Measurements from ENCODE around the gene AURKB. TPM values are rescaled to one million over a fixed set of nuclear protein-coding genes. Genes with fewer than 3 reads are reported as not detected.

AURKB gene
- total RNA-seq (ENCODE audit: unreplicated experiment): 21.4 TPM
- long read RNA-seq, transcript AURKB-214 (9 exons, 1,227 nt): major isoform, 14 of 20 reads
- long read RNA-seq, partial matches to known transcripts: 1 of 20 reads
- long read RNA-seq, other reads (novel, unspliced or antisense): 5 of 20 reads

DNA sequence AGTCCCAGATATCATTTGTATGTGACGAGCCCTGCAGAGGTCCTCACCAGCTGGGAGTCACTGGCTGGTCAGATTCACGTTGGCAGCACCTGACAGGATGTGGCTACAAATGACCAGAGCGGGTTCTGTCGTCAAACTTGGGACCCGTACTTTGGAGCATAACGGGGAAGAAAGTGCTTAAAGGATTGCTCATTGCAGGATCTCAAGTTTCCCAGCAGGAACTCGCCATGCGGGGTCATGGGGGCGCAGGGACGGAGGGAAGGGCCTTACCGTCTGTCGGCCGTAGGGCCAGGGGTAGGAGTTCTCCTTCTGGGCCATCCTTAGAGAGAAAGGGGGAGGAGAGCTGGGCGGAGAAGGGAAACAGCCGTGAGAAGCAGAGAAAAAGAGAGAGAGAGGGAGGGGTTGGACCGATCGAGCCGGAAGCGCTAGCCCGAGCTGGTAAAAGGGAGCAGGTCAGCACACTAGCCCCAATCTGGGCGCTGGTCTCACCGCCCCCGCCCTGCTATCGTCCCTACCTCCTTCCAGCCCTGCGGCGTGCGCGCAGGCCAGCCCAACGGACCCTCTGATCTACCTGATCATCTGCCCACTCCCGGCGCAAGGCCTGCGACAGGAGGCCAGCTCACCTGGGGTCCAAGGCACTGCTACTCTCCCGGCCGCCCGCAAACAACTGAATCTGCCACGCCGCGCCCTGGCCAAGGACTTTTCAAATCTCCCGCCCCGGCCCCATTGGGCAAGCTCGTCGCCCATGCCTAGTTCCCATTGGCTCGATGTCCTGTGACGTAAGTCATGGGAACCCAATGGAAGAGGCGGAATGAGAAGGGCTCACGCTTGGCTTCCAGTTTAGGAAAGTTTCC, at the start of gene AURKB:
Gene AURKB, minus strand, starts transcription at position 669 of the 854 bp plus-strand sequence. Its CDS starts 351 bp downstream, at position 318.
- peaks cover 26% of the 10 kb centered on the region for H3K4me1 Mint-ChIP-seq (ENCODE audit: unreplicated experiment)
- H3K36me3 Mint-ChIP-seq (ENCODE audit: low read depth, unreplicated experiment): peaks cover 10% of the 10 kb centered on the region

DNA sequence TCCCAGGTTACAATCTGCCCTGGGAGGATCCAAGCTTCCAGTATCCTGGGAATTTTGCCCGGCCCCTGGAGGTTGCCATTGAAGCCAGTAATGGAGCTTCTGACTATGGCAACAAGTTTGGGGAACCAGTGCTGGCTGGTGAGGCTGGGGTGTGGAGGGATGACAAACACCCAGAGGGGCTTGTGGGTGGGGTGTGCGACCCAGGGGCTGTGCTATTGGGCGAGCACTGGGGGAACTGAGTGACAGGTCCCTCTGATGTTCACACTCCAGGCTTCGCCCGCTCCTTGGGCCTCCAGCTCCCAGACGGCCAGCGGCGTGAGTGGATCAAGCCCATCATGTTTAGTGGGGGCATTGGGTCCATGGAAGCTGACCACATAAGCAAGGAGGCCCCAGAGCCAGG, 47.4 kb upstream of the AURKB start:
- DNase-seq (ENCODE audit: low spot score): no peak
- no peak overlapping the region for H3K27ac Mint-ChIP-seq (ENCODE audit: unreplicated experiment)
- no peaks in the 10 kb centered on the region for H3K9me3 Mint-ChIP-seq (ENCODE audit: unreplicated experiment)
- H3K4me3 Mint-ChIP-seq (ENCODE audit: unreplicated experiment): no peak overlapping the region
- TF ChIP-seq, protein P1, sequence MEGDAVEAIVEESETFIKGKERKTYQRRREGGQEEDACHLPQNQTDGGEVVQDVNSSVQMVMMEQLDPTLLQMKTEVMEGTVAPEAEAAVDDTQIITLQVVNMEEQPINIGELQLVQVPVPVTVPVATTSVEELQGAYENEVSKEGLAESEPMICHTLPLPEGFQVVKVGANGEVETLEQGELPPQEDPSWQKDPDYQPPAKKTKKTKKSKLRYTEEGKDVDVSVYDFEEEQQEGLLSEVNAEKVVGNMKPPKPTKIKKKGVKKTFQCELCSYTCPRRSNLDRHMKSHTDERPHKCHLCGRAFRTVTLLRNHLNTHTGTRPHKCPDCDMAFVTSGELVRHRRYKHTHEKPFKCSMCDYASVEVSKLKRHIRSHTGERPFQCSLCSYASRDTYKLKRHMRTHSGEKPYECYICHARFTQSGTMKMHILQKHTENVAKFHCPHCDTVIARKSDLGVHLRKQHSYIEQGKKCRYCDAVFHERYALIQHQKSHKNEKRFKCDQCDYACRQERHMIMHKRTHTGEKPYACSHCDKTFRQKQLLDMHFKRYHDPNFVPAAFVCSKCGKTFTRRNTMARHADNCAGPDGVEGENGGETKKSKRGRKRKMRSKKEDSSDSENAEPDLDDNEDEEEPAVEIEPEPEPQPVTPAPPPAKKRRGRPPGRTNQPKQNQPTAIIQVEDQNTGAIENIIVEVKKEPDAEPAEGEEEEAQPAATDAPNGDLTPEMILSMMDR (IDR thresholded peaks at IDR 0.05; ENCODE audit: unreplicated experiment): no peak
- H3K4me1 Mint-ChIP-seq (ENCODE audit: unreplicated experiment): peaks cover 8% of the 10 kb centered on the region
- H3K27me3 Mint-ChIP-seq (ENCODE audit: unreplicated experiment): peaks cover 3% of the 10 kb centered on the region
- peaks cover 9% of the 10 kb centered on the region for H3K36me3 Mint-ChIP-seq (ENCODE audit: low read depth, unreplicated experiment)

More for the DNA sequence above, at the start of gene AURKB:
- TF ChIP-seq, protein P1 (IDR thresholded peaks at IDR 0.05; ENCODE audit: unreplicated experiment): no peak
- peak within 1 kb of the TSS; percentile 68 for H3K27ac Mint-ChIP-seq (ENCODE audit: unreplicated experiment)
- H3K4me3 Mint-ChIP-seq (ENCODE audit: unreplicated experiment): peak within 1 kb of the TSS; percentile 93
- peaks cover 2% of the 10 kb centered on the region for H3K27me3 Mint-ChIP-seq (ENCODE audit: unreplicated experiment)
- no peaks in the 10 kb centered on the region for H3K9me3 Mint-ChIP-seq (ENCODE audit: unreplicated experiment)
- DNase-seq (ENCODE audit: low spot score): peak; percentile 94

DNA sequence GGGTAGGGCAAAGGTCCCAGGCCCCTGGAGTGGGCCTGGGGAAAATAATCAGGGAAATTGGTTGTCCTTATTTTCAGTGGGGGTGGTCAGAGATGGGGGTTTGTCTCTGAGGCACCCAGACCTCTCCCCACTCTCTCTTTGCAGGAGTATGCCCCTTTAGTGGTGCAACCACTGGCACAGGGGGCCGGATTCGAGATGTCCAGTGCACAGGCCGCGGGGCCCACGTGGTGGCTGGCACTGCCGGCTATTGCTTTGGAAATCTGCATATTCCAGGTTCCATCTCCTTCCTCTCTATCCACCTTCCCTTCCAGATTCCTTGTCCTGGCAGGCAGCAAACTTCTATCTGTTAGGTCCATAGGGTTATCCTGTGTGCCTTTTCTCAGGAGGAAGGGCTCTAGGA, 46.3 kb upstream of the AURKB start:
- H3K27me3 Mint-ChIP-seq (ENCODE audit: unreplicated experiment): peaks cover 2% of the 10 kb centered on the region
- TF ChIP-seq, protein P1 (IDR thresholded peaks at IDR 0.05; ENCODE audit: unreplicated experiment): no peak
- H3K4me3 Mint-ChIP-seq (ENCODE audit: unreplicated experiment): no peak overlapping the region
- DNase-seq (ENCODE audit: low spot score): no peak
- no peaks in the 10 kb centered on the region for H3K9me3 Mint-ChIP-seq (ENCODE audit: unreplicated experiment)
- peaks cover 9% of the 10 kb centered on the region for H3K36me3 Mint-ChIP-seq (ENCODE audit: low read depth, unreplicated experiment)
- no peak overlapping the region for H3K27ac Mint-ChIP-seq (ENCODE audit: unreplicated experiment)
- H3K4me1 Mint-ChIP-seq (ENCODE audit: unreplicated experiment): peaks cover 8% of the 10 kb centered on the region

DNA sequence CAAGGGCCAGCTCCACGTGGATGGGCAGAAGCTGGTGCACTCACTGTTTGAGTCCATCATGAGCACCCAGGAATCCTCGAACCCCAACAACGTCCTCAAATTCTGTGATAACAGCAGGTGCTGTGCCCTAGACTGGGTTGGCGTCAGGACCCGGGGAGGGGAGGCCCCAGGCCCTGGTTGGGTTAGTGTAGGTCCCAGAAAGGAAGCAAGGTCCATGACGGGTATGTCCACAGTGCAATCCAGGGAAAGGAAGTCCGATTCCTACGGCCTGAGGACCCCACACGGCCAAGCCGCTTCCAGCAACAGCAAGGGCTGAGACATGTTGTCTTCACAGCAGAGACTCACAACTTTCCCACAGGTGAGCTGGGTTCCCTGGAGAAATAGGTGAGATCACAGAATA, 45.9 kb upstream of the AURKB start:
- DNase-seq (ENCODE audit: low spot score): no peak
- Mint-ChIP-seq H3K9me3 (ENCODE audit: unreplicated experiment) (no peaks in the 10 kb centered on the region), H3K27me3 (ENCODE audit: unreplicated experiment) (peaks cover 2% of the 10 kb centered on the region), H3K27ac (ENCODE audit: unreplicated experiment) (no peak overlapping the region), H3K36me3 (ENCODE audit: low read depth, unreplicated experiment) (peaks cover 9% of the 10 kb centered on the region), H3K4me3 (ENCODE audit: unreplicated experiment) (no peak overlapping the region), H3K4me1 (ENCODE audit: unreplicated experiment) (peaks cover 8% of the 10 kb centered on the region)
- TF ChIP-seq, protein P1 (IDR thresholded peaks at IDR 0.05; ENCODE audit: unreplicated experiment): no peak

DNA sequence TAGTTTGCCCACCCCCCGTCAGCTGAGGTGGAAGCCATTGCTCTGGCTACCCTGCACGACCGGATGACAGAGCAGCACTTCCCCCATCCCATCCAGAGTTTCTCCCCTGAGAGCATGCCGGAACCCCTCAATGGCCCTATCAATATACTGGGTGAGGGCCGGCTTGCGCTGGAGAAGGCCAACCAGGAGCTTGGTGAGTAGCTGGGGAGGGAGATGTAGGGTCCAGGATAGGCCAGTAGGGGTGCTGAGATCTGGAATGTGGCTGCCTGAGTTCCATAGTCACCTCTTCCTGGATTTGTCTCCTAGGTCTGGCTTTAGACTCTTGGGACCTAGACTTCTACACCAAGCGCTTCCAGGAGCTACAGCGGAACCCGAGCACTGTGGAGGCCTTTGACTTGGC, 45.1 kb upstream of the AURKB start:
- H3K9me3 Mint-ChIP-seq (ENCODE audit: unreplicated experiment): no peaks in the 10 kb centered on the region
- peak overlapping the region; percentile 31 for H3K4me3 Mint-ChIP-seq (ENCODE audit: unreplicated experiment)
- peaks cover 8% of the 10 kb centered on the region for H3K4me1 Mint-ChIP-seq (ENCODE audit: unreplicated experiment)
- no peak overlapping the region for H3K27ac Mint-ChIP-seq (ENCODE audit: unreplicated experiment)
- peaks cover 2% of the 10 kb centered on the region for H3K27me3 Mint-ChIP-seq (ENCODE audit: unreplicated experiment)
- no peak for DNase-seq (ENCODE audit: low spot score)
- H3K36me3 Mint-ChIP-seq (ENCODE audit: low read depth, unreplicated experiment): peaks cover 4% of the 10 kb centered on the region
- TF ChIP-seq, protein P1 (IDR thresholded peaks at IDR 0.05; ENCODE audit: unreplicated experiment): no peak
